PC-9 (cell line): ENCODE data around the gene ENPP6. TPM values are rescaled to one million over a fixed set of nuclear protein-coding genes. Genes with fewer than 3 reads are reported as not detected.

ENCODE experiments used
- BruUV-seq: library from RNA; stranded (reverse); fragments of 400-500 nt; replicated peaks from 2 replicates; lab custom pipeline; 2021; lab: Mats Ljungman, UMichigan
- CTCF ChIA-PET: fragments of 300-600 bp; sonication (Branson Sonifier 250); formaldehyde crosslinking; loops from one replicate; lab custom pipeline; 2022; ENCODE audit warnings: antibody characterized with exemption; lab: Charles Lee
- POLR2A ChIA-PET: fragments of 300-600 bp; sonication (Branson Sonifier 250); formaldehyde crosslinking; loops from one replicate; lab custom pipeline; 2022; ENCODE audit warnings: antibody characterized with exemption; ENCODE audit not compliant: unreplicated experiment; lab: Charles Lee
- DNase-seq, 2 experiments: peaks; one replicate each; pipeline versions ENCODE4 v3.0.0 to v3.0.0-alpha.2; 2015 to 2022; ENCODE audit warnings: mixed read lengths in 1 of 2
- H2AFZ ChIP-seq: fragments of 200-600 bp; sonication (generic); 2 replicates; pipeline ENCODE4 v1.8.1; 2017; ENCODE audit warnings: antibody characterized with exemption
- H3F3A ChIP-seq: fragments of 200-600 bp; sonication (generic); 2 replicates; pipeline ENCODE4 v1.8.1; 2017; ENCODE audit warnings: antibody characterized with exemption, mild to moderate bottlenecking, low read depth; ENCODE audit not compliant: insufficient read depth
- H3K27ac ChIP-seq: fragments of 200-600 bp; sonication (generic); 2 replicates; pipeline ENCODE4 v1.6.1; 2016; ENCODE audit warnings: mixed run types
- H3K27me3 ChIP-seq: fragments of 200-600 bp; sonication (generic); 2 replicates; pipeline ENCODE4 v1.6.1; 2016; ENCODE audit warnings: low read depth, mixed run types; ENCODE audit not compliant: insufficient read depth
- H3K36me3 ChIP-seq: fragments of 200-600 bp; sonication (generic); 2 replicates; pipeline ENCODE4 v1.6.1; 2016; ENCODE audit warnings: low read depth, mixed run types
- H3K4me1 ChIP-seq: fragments of 200-600 bp; sonication (generic); replicated peaks from 2 replicates; pipeline ENCODE4 v1.6.1; 2016; ENCODE audit warnings: mixed run types; ENCODE audit not compliant: insufficient read depth
- H3K4me2 ChIP-seq: fragments of 200-600 bp; sonication (generic); 2 replicates; pipeline ENCODE4 v1.6.1; 2017; ENCODE audit warnings: mixed run types
- H3K4me3 ChIP-seq: fragments of 200-600 bp; sonication (generic); 2 replicates; pipeline ENCODE4 v1.6.1; 2016; ENCODE audit warnings: mixed run types
- H3K79me2 ChIP-seq: fragments of 200-600 bp; sonication (generic); 2 replicates; pipeline ENCODE4 v1.6.1; 2017; ENCODE audit warnings: low read depth, mixed run types
- H3K9me2 ChIP-seq: fragments of 200-600 bp; sonication (generic); 2 replicates; pipeline ENCODE4 v1.8.1; 2017; ENCODE audit warnings: mild to moderate bottlenecking; ENCODE audit not compliant: insufficient read depth
- H3K9me3 ChIP-seq: fragments of 200-600 bp; sonication (generic); 2 replicates; pipeline ENCODE4 v1.8.1; 2016; ENCODE audit warnings: low read depth; ENCODE audit not compliant: insufficient read depth
- H4K20me1 ChIP-seq: fragments of 200-600 bp; sonication (generic); 2 replicates; pipeline ENCODE4 v1.8.1; 2017; ENCODE audit not compliant: insufficient read depth
- EZH2 ChIP-seq: fragments of 200-600 bp; sonication (generic); IDR thresholded peaks from 2 replicates; pipeline ENCODE4 v1.8.0; 2017; ENCODE audit warnings: antibody characterized with exemption, low read depth
- intact Hi-C: fragments of 100-400 bp; cut with micrococcal nuclease; formaldehyde crosslinking; loops from one replicate; pipeline ENCODE4 v1.10.0; 2022; ENCODE audit not compliant: unreplicated experiment
- total RNA-seq: library from RNA; stranded (reverse); gene quantifications from 2 replicates; pipeline ENCODE4 v1.2.3, GENCODE V29; 2021
- TF ChIP-seq, protein P1 (sequence below): fragments of 200-600 bp; sonication (generic); conservative IDR thresholded peaks from 2 replicates; pipeline ENCODE4 v1.6.1; 2017; ENCODE audit warnings: mixed run types, antibody characterized with exemption, mild to moderate bottlenecking, moderate library complexity

ENPP6 gene
- total RNA-seq, 1 experiment from 2014 or later, result not detected

DNA sequence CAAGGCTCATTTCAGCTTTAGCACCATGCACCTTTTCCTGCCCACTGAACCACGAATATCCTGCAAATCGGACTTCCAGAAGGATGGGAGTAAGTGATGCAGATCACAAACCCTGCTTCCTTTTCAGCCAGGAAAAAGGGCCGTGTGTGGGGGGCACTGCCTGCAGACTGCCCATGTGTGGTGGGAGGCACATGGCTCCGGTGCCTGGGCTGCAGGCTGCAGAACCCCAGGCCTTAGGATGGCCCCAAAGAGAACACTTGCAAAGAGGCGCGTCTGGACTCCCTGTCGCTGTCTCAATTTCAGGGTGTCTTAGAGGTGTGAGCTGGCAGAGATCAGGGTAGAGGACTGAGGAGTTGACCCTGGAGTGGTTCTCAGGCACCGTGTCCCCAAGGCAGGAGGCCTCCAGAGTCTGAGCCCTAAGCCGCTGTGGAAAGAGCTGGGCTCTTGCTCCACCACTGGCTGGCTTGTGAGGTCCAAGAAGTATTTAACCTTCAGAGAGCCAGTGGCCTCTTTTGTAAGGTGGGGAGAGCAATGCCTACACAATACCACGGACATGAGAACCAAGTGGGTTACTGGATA, 97.0 kb downstream of the ENPP6 start:
- Histone ChIP-seq H3F3A (no peaks in the 10 kb centered on the region), H3K4me2 (no peak overlapping the region), H4K20me1 (no peaks in the 10 kb centered on the region), H3K79me2 (no peaks in the 10 kb centered on the region), H3K27me3 (peaks cover 21% of the 10 kb centered on the region), H3K36me3 (no peaks in the 10 kb centered on the region), H3K4me1 (no peaks in the 10 kb centered on the region), H3K9me2 (no peaks in the 10 kb centered on the region), H3K9me3 (no peaks in the 10 kb centered on the region), H3K4me3 (no peak overlapping the region), H2AFZ (no peak overlapping the region), H3K27ac (no peak overlapping the region)
- BruUV-seq, result no TSS peak
- CTCF ChIA-PET, result no interaction called here
- POLR2A ChIA-PET, result no interaction called here
- TF ChIP-seq, protein P1, sequence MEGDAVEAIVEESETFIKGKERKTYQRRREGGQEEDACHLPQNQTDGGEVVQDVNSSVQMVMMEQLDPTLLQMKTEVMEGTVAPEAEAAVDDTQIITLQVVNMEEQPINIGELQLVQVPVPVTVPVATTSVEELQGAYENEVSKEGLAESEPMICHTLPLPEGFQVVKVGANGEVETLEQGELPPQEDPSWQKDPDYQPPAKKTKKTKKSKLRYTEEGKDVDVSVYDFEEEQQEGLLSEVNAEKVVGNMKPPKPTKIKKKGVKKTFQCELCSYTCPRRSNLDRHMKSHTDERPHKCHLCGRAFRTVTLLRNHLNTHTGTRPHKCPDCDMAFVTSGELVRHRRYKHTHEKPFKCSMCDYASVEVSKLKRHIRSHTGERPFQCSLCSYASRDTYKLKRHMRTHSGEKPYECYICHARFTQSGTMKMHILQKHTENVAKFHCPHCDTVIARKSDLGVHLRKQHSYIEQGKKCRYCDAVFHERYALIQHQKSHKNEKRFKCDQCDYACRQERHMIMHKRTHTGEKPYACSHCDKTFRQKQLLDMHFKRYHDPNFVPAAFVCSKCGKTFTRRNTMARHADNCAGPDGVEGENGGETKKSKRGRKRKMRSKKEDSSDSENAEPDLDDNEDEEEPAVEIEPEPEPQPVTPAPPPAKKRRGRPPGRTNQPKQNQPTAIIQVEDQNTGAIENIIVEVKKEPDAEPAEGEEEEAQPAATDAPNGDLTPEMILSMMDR, result no peak
- no peak for TF ChIP-seq EZH2
- intact Hi-C loops, result no loop called here
- no peak for DNase-seq

DNA sequence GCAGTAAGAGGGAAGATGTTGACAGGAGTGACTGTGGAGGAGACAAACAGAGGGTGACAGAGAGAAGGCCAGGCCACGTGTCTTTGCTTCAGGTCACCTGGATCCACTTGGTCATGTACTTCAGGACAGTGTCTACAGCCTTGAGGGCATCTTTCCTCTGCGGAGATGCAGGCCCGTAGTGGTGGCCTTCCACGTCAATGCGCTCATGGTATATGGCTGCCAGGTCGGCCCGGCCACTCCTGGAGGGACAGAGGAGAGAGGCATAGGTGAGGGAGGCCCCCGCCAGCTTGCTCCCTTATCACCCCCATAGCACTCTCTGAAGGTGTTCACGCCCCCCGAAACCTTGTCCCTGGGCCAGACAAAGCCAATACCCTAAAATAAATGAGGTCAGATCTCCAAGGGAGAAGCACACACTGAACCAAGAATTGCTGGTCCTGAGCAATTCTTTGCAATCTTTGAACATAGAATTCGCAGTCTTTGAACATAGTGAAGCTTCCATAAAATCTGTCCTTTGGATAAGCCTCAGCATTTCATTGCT, 99.9 kb downstream of the ENPP6 start:
- no peaks in the 10 kb centered on the region for H3K4me1 ChIP-seq
- H3K27ac ChIP-seq, result no peak overlapping the region
- H2AFZ ChIP-seq, result no peak overlapping the region
- no peaks in the 10 kb centered on the region for H3K9me2 ChIP-seq
- H3K9me3 ChIP-seq, result no peaks in the 10 kb centered on the region
- no peaks in the 10 kb centered on the region for H4K20me1 ChIP-seq
- H3F3A ChIP-seq, result no peaks in the 10 kb centered on the region
- intact Hi-C loops, result no loop called here
- no peak overlapping the region for H3K4me2 ChIP-seq
- no peak overlapping the region for H3K4me3 ChIP-seq
- no peaks in the 10 kb centered on the region for H3K79me2 ChIP-seq
- ChIA-PET CTCF (no interaction called here), POLR2A (no interaction called here)
- no TSS peak for BruUV-seq
- no peak for DNase-seq
- peaks cover 42% of the 10 kb centered on the region for H3K27me3 ChIP-seq
- no peaks in the 10 kb centered on the region for H3K36me3 ChIP-seq
- no peak for TF ChIP-seq EZH2
- TF ChIP-seq, protein P1, result no peak

DNA sequence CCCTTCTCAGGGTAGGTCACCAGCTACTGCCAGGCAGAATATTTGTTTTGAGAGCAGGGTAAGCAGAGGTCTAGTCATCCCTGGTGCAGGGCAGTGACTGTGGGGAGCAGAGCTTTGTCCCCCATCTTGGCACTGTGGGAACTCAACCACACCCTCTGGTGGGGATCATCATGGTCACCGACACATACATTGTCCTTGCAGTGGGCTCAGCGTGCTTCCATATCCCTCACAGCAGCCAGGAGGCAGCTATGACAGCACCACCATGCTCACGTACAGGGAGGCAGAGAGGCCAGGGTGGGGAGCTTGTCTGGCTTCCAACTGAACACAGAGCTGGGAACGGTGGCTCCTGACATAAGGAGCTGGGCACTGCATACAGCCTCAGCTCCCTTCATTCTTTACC, 102.3 kb downstream of the ENPP6 start:
- no peak overlapping the region for H3K27ac ChIP-seq
- DNase-seq, result no peak
- no peaks in the 10 kb centered on the region for H3K36me3 ChIP-seq
- no peaks in the 10 kb centered on the region for H3K9me2 ChIP-seq
- no peak for TF ChIP-seq EZH2
- TF ChIP-seq, protein P1, result no peak
- no peak overlapping the region for H3K4me3 ChIP-seq
- H3K4me2 ChIP-seq, result no peak overlapping the region
- H2AFZ ChIP-seq, result no peak overlapping the region
- CTCF ChIA-PET, result no interaction called here
- no peaks in the 10 kb centered on the region for H3K79me2 ChIP-seq
- no peaks in the 10 kb centered on the region for H4K20me1 ChIP-seq
- peaks cover 47% of the 10 kb centered on the region for H3K27me3 ChIP-seq
- no peaks in the 10 kb centered on the region for H3K9me3 ChIP-seq
- POLR2A ChIA-PET, result no interaction called here
- H3F3A ChIP-seq, result no peaks in the 10 kb centered on the region
- BruUV-seq, result no TSS peak
- intact Hi-C loops, result no loop called here
- no peaks in the 10 kb centered on the region for H3K4me1 ChIP-seq
